ENCODE results near the gene PIGU.

Gene PIGU

GRCh38 chr20:34654207-34654744 is 22.6 kb downstream of the PIGU start:
- DNase-seq = no peak

- DNase-seq = no peak
Observed at GRCh38 chr20:34651200-34651599, 25.7 kb downstream of the PIGU start.

GRCh38 chr20:34647737-34648136 is 29.2 kb downstream of the PIGU start:
- DNase-seq = no peak

GRCh38 chr20:34644951-34645350 is 31.9 kb downstream of the PIGU start:
- DNase-seq = no peak

- no peak for DNase-seq
Observed at GRCh38 chr20:34644345-34644744, 32.5 kb downstream of the PIGU start.

GRCh38 chr20:34643928-34644327 is 33.0 kb downstream of the PIGU start:
- no peak for DNase-seq

GRCh38 chr20:34642009-34642408 is 34.9 kb downstream of the PIGU start:
- no peak for DNase-seq

GRCh38 chr20:34639755-34640222 is 37.1 kb downstream of the PIGU start:
- DNase-seq = no peak

GRCh38 chr20:34638532-34638931 is 38.4 kb downstream of the PIGU start:
- no peak for DNase-seq

GRCh38 chr20:34638039-34638292 is 38.9 kb downstream of the PIGU start:
- DNase-seq = no peak

GRCh38 chr20:34637245-34638038 is 39.5 kb downstream of the PIGU start:
- DNase-seq = no peak

- no peak for DNase-seq
Observed at GRCh38 chr20:34636648-34637047, 40.2 kb downstream of the PIGU start.

- no peak for DNase-seq
Observed at GRCh38 chr20:34634392-34634791, 42.5 kb downstream of the PIGU start.

- no peak for DNase-seq
Observed at GRCh38 chr20:34632870-34633452, 43.9 kb downstream of the PIGU start.

- no peak for DNase-seq
Observed at GRCh38 chr20:34629904-34630303, 47.0 kb downstream of the PIGU start.

- DNase-seq = no peak
Observed at GRCh38 chr20:34629342-34629741, 47.5 kb downstream of the PIGU start.

- no peak for DNase-seq
Observed at GRCh38 chr20:34628026-34628425, 48.9 kb downstream of the PIGU start.

GRCh38 chr20:34627458-34627857 is 49.4 kb downstream of the PIGU start:
- DNase-seq = no peak

GRCh38 chr20:34626992-34627391 is 49.9 kb downstream of the PIGU start:
- no peak for DNase-seq

- DNase-seq = no peak
Observed at GRCh38 chr20:34624629-34625028, 52.3 kb downstream of the PIGU start.

- DNase-seq = no peak
Observed at GRCh38 chr20:34622821-34623451, 54.0 kb downstream of the PIGU start.

- no peak for DNase-seq
Observed at GRCh38 chr20:34621383-34622367, 55.2 kb downstream of the PIGU start.

GRCh38 chr20:34621036-34621343 is 55.9 kb downstream of the PIGU start:
- no peak for DNase-seq

All from amniotic stem cell (primary cell).